COR-L47 (cell line): ENCODE results near the gene CEACAM5.
A peak's percentile ranks its signal among the peaks of the same experiment; 100 is the strongest.
"Not testable (repeated sequence)": the region's sequence is repeated elsewhere in the genome, so short reads cannot be mapped to it uniquely, and the experiment has no call there.

Experiments used
- DNase-seq: peaks from one replicate; lab custom pipeline; 2025; lab: John Stamatoyannopoulos, UW

Gene CEACAM5

DNA sequence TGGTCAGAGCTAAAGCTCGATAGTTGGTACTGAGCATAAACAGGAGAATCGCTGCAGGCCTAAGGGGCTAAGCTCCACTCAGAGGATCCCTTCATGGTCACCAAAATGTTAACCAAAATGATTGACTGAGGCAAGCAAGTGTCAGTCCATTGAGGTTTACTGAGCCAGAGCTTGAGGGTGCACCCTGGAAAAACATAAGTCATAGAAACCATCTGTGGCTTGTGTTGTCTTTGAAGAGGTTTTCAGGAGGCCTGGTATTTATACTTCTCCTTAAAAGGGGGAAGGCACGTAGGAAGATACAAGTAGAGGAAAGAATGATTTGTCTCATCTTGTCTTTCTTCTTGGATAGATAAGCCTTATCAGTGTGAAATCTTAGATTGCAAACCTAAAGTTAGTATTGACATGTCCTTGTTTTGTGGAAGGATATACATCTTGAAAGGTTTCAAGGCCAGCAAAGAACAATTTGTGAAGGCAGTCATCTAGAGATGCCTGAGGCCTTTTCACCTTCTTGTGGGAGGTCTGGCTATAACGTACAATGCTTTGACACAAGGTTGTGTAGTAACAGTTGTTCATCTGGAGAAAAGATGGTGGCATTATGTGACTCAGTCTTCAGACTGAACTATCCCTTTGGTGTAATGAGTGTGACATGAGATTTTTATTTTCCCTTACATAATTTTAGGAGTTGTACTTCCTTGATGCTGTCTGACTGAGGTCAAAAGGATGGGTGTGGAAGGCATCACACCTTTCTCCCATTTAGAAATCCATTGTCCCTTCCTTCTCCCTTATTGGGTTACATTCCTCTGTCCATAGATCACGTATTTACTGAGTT is 32.2 kb downstream of the CEACAM5 start:
- DNase-seq, result no peak

DNA sequence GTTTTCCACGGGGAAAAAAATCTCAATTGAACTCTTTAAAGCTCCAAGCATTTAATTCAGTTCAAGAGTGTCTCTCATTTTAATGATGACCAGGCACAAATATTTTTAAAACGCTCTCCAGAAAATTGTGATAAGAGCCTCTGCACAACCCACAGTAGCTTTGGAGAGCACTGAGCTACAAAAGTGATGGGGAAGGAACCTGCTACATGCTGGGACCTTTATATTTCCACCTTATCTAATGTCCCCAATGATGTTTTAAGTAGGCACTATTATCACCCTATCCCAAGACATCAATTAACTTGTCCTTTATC is 32.8 kb downstream of the CEACAM5 start:
- no peak for DNase-seq

DNA sequence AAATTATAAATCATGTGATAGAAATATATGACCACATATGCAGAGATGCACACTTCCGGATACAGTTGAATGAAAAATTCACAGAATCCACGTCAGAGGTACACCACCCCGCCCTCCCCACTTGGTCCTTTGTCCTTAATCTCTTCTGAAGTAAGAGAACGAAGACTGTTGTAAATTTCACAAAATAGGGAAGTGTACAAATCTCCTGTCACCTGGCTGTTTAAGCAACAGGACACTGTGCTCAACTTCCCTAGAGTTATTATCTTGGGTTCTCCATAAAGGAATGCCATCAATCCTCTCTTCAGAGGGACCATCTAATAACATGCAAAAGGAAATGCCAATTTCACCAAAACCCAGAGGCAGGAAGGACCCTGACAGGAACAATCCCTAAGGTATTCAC is 36.4 kb downstream of the CEACAM5 start:
- no peak for DNase-seq

DNA sequence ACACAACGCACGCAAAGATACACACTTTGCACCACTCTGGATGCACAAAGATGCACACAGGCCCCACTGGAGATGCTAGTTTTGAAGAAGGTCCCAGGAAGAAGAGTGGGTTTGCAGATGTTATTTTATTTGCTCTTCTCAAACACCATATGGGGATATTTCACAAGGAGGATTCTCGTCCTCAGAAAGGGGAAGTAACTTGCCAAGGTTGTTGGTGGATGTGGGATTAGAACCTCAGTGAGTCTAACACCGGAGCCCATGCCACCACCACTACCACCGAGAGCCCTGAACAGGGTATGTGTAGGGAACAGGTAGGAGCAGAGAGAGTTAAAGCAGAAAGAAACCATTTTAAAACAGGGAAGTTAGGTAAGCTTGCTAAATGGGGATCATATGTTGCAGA is 37.3 kb downstream of the CEACAM5 start:
- no peak for DNase-seq

DNA sequence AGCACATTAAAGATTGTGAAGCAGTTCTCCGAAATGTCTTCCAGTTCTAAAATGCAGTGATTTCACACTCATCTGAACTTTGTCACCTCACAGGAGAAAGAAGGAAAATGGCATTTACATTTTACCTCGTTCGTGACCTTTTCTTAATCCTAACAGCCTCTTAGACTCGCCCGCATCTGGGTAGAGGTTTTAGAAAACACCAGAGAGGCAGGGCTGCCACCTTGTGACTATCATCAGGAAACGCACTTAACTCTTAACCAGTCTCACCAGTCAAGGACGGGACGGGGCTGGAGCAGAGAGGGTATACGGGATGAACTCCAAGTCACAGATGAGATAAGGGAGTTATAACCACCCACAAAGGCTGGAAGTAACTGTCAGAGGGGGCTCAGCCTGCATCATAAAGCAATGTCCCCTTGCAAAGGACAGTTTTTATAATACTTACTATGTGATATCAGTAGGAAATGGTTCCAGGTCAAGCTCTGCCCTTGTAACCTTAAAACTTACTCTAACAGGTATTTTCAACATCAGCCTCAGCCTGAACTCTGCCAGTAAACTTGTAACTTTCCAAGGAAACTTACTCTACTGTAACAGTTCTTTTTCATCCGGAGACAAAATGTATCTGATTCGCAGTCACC is 38.3 kb downstream of the CEACAM5 start:
- DNase-seq, result peak; percentile 71

DNA sequence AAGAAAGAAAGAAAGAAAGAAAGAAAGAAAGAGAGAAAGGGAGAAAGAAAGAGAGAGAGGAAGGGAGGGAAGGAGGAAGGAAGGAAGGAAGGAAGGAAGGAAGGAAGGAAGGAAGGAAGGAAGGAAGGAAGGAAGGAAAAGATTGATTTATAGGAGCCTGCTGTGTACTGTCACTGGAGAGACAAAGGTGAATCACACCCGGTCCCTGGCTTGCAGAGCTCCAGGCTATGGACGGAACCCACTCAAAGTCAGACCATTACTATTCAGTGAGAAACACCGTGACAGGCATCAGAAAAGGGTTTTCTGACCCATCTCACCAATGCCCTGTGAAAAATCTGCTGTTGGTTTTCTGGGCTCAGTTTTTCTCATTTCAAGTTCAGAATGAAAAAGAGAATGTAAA is 39.6 kb downstream of the CEACAM5 start:
- no peak for DNase-seq

DNA sequence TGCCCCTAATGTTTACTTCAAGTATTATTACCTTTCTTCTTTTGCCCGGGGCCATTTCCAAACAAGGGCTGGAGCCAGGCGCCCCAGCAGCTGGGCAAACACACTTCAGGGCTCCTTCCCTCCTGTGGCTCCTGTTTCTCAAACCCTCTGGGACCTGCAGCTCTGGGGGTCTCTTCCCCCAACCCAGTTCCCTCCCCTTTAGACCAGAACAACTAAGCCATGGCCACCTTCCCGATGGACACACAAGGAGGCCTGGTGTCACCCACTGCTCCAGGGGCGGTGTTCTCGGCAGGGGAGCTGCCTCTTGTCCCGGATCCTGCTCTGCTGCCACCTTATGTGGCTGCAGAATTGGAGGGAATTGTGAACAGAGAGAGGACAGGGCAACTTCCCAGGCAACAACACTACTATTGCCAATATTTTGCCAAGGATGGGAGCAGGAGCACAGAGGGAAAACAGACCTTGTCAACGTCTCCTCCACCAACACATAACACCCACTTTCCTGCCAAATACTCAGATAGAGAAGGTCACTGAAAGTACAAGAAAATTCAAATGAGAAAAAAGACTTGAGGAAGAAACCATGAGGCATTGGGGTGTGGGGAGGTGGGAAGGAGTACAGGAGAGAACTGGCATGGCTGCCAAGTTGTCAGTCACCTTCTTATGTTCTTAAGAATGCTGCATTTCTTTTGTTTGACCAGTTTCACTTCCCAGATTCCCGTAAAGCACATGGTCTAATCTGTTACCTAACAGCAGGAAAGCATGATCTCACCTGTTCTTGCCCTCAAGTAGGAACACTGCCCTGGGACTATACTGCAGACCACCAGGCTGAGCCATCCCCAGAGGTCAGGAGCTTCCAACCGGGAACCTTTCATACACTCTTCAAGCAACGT is 42.1 kb downstream of the CEACAM5 start:
- DNase-seq, result not testable (repeated sequence)

DNA sequence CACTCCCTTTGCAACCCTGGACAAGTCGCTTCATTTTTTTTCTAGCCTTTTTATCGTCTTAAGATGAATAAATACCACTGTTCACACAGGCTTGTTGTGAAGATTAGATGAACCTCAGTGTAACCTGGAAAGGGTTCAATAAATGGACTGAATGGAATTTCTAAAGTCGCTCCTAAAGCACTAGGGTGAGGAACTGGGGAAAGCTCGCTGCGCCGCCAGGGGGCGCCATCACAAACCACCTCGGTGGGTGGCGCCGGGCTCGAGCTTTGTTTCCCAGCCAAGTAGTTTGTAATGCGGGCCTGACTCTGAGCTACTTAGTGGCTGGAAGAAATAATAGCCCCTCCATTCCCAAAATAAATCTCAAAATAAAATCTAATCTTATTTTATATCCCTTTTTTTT is 44.7 kb downstream of the CEACAM5 start:
- peak; percentile 48 for DNase-seq

DNA sequence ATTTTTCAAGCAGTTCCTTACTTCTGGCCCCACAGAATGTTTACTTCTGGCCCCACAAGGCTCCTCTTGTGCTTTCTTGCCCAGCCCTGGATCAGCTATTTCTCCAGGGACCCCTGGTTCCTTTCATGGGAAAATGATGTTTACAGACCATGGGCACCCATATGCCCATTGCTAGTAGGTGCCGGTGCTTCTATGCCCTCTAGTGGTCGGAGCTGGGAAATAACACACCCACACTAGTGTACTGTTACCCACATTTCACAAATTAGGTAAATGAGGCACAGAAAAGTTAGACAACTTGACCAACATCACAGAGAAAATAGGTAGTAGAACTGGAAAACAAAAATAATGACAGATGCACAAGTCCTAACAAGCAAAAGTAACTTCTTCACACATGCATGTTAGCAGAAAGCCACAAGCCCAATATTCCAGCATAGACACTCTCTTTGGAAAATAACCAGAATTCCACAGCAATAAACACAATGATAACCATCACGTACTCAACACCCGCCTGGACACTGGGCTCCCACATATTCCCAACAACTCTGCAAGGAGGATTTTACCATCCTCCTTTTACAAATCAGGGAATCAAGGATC is 45.6 kb downstream of the CEACAM5 start:
- DNase-seq, result peak; percentile 35

DNA sequence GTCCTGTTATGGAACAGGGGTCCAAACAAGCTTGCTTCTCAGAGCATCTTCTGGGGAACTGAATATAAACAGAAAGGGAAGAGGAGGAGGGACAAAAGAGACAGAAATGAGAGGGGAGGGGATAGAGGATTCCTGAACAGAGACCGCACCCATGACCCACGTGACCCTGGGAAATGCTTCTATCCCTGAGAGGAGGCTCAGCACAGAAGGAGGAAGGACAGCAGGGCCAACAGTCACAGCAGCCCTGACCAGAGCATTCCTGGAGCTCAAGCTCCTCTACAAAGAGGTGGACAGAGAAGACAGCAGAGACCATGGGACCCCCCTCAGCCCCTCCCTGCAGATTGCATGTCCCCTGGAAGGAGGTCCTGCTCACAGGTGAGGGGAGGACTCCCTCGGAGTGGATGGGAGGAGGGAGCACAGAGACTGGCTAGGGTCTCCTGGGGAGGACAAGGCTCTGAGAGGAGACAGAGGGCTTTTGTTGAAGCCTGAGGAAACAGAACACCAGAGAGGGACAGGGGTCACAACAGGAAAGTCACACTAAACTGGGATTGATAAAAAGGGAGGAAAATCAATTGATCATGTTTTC is 47.0 kb downstream of the CEACAM5 start, which contains the start of gene CEACAM6:
TSS of gene CEACAM6 (plus strand) at position 203 of the 586 bp plus-strand sequence. CDS start at position 312, 109 bp downstream.
- DNase-seq, result no peak

DNA sequence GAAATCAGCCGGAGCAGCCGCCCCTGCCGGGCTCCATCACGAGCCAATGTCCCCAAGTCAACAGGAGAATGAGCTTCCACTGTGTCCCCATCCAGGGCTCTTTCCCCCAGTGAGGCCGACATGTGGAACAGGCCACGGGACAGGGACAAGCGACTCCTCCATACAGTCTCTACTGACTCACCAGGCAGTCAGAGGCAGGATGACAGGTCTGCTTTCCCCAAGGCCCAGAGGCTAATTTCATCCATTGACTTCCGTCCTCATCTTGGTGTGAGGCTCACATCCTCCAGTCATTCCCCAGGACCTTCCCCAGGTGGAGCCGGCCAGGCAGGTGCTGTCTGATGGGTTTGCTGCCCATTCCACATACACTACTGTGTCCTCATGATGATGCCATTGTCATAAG is 50.4 kb downstream of the CEACAM5 start:
- no peak for DNase-seq

DNA sequence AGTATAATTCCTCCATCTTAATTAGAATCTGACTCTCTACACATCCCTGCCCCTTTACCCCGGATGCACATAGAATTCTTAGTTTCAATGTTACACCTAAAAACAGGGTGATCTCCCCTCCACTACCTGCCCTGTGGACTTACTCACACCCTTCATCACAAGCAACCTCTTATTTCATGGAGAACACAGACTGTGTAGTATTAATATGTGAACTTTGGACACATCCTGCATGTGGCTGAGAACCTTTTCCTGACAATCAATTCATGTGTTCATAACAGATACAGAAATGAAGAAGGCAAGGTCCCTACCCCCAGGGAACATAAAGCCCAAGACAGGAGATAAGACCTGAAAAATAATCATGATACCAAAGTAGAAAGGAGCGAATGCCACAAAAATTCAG is 58.7 kb downstream of the CEACAM5 start:
- DNase-seq, result no peak

DNA sequence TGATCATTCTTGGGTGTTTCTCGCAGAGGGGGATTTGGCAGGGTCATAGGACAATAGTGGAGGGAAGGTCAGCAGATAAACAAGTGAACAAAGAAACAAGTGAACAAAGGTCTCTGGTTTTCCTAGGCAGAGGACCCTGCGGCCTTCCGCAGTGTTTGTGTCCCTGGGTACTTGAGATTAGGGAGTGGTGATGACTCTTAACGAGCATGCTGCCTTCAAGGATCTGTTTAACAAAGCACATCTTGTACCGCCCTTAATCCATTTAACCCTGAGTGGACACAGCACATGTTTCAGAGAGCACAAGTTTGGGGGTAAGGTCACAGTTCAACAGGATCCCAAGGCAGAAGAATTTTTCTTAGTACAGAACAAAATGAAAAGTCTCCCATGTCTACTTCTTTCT is 59.7 kb downstream of the CEACAM5 start:
- DNase-seq, result not testable (repeated sequence)

DNA sequence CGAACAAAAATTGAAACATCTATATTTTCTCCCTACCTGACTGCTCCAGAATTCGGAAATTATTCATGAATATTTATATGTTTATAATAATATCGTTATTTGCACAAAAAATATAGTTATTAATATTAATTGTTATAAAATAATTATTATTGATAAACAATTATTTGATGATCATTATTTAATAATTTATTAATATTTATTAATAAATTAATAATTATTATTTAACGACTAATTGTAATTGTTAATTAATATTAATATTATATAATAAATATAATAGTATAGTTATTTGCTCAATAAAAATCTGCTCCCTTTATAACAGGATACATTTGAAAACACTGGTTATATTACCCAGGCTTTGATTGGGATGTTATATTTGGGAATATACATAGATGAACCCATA is 61.2 kb downstream of the CEACAM5 start:
- DNase-seq, result no peak

DNA sequence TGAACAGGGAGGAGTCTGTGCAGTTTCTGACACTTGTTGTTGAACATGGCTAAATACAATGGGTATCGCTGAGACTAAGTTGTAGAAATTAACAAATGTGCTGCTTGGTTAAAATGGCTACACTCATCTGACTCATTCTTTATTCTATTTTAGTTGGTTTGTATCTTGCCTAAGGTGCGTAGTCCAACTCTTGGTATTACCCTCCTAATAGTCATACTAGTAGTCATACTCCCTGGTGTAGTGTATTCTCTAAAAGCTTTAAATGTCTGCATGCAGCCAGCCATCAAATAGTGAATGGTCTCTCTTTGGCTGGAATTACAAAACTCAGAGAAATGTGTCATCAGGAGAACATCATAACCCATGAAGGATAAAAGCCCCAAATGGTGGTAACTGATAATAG is 63.0 kb downstream of the CEACAM5 start:
- no peak for DNase-seq

DNA sequence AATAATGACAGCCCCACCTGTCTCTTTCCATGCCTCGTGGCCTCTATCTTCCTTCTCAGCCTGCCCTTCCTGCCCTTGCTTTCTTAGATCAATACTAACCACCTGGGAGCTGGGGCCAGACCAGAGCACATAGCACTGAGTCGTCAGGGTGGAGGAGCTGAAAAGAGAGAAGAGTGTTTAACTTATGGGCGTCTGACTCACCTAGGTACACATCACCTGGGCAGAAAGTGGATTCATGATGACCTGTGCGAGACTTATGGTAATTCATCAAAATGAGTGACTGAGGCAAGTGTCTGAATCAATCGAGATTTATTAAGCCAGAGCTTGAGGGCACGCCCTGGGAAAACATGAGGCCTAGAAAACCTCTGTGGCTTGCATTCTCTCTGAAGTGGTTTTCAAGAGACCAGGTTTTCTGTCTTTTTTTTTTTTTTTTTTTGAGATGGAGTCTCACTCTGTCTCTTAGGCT is 66.1 kb downstream of the CEACAM5 start:
- DNase-seq, result peak; percentile 20

DNA sequence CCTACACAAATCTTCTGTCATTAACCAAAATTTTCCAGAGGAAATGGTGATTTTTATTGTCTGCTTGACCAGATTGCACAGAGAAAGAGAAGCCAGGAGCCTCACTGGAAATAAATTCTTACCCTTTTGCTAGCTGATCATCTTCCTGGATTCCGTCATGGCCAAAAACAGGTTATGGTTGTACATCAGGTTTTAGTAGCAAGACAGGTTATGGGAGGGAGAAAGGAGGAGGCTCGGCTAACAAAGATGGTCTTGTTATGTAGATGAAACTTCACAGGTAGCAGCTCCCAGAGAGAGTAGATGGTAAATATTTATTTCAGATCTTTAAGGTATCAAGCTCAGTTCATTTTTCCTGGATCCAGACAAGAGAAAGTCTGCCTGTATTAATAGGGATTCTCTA is 68.3 kb downstream of the CEACAM5 start:
- DNase-seq, result no peak
